GM18867 (cell line): ENCODE data around the gene FAF2.

ENCODE experiments used
- ATAC-seq: cut with Tn5 transposase; IDR thresholded peaks from one replicate; pipeline ENCODE4 v1.9.1; 2021; ENCODE audit warnings: mild to moderate bottlenecking, moderate library complexity; ENCODE audit not compliant: unreplicated experiment

Gene FAF2

DNA sequence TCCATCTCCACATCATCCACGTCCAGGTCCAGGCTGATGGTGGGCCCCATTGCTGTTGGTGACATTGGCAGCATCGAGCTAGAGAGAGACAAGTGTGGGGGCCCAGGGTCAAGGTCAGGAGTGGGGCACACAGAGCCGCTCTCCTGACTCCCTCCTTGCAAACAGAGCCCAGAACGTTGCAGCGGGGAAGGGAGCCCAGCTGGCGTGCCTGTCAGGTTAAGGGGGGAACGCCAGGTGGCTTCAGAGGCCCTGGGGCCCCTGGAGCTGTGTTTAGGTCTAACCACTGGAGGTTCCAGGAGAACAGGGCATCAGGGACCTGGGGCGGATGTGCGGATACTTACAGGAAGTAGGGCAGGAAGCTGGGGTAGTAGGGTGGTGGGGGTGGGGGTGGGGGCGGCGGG lies 81.6 kb downstream of the FAF2 start:
- no peak for ATAC-seq

DNA sequence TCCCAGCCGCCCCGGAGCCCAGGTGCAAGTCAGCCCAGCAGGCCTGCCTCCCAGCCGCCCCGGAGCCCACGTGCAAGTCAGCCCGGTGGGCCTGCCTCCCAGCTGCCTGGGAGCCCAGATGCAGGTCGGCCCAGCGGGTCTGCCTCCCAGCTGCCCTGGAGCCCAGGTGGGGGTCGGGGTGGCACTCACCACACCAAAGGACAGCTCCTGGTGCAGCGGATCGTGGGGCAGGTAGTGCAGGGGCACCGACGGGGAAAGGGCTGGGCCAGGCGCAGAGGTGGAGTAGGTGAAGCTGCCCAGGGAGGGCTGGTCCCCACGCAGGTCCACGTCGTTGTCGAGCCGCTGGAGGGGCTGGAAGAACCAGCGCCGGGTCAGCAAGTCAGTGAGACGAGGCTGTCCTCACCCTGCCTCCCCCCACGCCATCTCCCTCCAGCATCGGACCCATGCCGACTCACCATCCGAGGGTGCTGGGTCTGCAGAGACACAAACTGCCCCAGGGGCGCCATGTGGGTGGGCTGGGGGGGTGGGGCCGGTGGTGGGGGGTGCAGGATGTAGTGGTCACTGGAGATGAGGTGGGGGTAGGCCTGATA lies 82.3 kb downstream of the FAF2 start:
- ATAC-seq, result no peak

GRCh38 chr5:176530983-176531901 lies 83.1 kb downstream of the FAF2 start:
- ATAC-seq, result no peak

- no peak for ATAC-seq
These were observed 83.8 kb downstream of the FAF2 start for GRCh38 chr5:176531902-176532493.

DNA sequence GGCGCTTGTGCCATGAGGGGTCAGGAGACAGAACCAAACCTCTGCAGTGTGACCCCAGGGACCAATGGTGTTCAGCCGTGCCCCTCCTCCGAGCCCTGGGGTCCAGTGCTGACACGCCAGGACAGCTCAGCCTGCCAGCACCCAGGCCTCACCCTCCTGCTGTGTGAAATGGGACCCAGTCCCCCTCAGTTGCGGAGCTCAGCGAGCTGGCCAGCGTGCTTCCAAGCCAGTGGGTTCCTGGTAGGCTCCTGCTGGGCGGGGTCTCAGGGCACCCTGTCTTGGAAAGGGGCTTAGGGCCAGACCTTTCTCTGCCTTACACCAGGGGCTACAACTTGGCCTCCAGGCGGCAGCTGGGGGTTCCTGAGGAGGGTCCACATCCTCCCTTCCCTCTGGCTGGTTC lies 84.6 kb downstream of the FAF2 start:
- no peak for ATAC-seq

DNA sequence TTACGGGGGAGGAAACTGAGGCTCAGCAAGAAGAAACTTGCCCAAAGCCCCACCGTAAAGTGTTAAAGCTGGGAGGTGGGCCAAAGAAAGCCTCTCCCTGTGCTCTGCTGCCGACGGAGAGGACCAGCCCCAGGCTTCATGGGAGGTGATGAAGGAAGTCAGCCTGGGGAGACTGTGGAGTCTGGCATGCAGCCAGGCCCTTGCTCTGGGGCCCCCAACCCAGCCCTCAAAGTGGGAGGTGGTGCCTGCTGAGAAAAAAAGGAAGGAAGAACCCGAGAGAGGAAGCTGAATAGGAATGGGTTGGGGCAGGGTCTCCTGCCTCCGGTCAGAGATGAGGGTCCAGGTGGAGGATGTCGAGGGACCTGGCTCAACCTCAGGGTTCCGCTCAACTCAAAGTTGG lies 85.2 kb downstream of the FAF2 start:
- no peak for ATAC-seq

DNA sequence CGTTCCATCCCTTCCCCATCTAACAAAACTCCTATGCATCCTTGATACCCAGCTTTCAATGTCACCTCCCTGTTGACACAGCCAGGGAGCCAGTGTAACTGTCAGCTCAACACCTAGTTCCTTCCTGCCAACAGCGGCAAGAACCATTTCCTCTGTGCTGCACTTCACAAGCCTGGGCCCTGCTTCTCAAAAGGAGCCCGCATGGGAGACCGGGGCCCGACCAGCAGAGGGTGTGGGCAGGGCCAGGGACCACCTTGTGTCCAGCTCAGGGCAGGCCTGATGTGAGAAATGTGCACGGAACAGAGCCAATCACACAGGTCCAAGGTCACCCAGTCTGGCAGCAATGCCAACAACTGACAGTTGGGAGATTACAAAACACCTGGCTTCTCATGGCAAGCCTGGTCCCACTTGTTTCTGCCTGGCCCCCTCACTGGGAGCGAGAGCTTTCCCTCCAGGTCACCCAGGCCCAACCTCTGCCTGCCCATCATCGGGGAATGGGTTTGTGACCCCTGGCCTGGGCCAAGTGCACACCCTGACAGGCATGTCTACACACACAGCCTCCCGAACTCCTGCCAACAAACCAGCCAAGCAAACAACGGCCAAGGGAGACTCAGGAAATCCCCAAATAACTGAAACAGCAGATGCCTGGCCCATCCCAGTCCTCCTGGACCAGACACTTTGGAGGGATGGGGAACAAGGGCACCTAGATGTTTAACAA lies 85.9 kb downstream of the FAF2 start:
- no peak for ATAC-seq

- ATAC-seq, result no peak
These were observed 86.5 kb downstream of the FAF2 start for GRCh38 chr5:176534640-176535039.

DNA sequence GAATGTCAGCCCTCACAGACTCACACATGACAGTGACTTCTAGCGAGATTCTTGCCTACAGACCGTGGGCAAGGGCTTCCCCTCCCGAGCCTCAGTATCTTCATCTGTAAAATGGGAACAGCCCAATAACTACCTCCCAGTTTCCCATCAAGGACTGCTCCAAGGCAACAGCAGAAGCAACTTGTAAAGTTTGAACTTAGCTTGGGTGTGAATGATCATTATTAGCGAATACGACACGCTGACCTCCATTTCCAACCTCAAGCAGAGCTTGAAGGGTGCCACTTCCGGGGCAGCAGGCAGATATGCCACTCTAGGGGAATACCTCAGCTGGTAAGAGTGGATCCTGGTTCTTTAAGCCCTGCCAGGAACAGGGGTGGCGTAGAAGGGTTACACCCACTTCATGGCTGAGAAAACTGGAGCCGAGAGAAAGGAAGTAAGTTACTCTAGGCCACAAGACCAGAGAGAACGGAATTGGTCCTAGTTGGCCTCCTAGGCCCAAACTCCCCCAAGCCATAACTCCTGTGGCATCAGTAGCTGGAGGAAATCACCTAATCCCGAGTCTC lies 87.0 kb downstream of the FAF2 start:
- no peak for ATAC-seq

- no peak for ATAC-seq
These were observed 87.5 kb downstream of the FAF2 start for GRCh38 chr5:176535664-176536131.

GRCh38 chr5:176536132-176536901 lies 88.1 kb downstream of the FAF2 start:
- ATAC-seq, result peak; percentile 19

DNA sequence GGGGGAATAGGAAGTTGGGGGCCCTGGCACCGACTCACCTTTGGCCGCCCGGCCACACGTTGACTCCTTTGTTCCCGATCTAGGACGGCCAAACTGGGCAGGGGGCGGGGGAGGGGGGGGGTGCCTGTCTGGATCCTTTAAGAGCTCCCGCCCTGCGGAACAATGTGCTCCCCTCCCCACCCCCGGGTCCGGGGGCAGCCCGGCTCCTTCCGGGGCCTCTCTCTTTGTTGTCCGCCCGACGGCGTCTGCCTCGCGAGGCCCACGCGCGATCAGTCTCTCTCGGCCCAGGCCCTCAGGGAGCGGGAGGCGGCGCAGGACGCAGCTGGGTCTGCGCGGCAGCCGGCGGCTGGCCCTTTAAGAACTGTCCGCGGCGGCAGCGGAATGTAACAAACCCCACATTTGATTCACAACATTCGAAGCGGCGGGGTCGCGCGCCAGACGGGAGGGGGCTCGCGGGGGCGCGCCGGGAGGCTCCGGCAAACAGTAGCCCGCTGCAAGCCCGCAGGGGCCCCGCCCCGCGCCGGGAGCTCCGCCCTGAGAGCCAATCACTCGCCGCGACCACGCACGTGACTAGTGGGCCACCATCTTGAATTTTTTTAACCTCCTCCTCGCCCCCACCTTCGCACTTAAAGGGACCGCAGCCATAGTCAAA lies 88.8 kb downstream of the FAF2 start, which contains the start of gene RNF44:
Gene RNF44, minus strand, starts transcription at position 501 of the 652 bp plus-strand sequence. CDS start 4,930 bp downstream, outside the sequence.
- peak; percentile 55 for ATAC-seq

GRCh38 chr5:176537554-176538229 lies 89.5 kb downstream of the FAF2 start:
- peak; percentile 73 for ATAC-seq

DNA sequence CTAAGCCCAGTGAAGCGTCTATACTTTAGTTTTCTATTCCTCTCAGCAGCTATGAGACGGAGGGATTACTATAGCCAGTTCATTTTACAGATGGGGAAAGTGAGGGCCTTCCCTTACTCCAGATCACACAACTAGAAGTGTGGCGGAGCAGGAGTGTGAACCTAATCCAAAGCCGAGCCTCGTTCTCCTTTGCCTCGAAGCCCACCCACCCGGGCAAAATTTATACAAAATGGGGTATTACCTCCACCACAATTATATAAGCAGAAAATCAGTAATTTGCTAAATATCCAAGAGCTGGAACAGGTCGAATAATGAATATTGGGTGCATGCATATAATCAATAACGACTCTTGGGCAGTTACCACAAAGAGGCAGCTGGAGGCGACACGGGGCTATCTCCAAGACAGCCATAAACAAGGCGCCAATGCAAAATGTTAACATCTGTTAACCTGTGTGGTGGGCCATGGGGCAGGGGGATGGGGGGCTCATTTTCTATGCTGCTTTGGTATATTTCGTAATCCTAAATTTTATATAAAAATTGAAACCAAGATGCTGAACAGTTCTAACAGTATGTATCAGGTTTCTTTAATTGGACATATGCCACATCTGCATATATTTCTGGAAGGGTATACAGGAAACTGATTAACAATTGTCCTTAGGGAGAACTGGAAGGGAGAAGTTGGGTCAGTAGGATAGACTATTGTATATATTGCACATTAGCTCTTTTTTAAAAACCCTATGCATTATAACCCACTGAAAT lies 90.2 kb downstream of the FAF2 start:
- no peak for ATAC-seq

DNA sequence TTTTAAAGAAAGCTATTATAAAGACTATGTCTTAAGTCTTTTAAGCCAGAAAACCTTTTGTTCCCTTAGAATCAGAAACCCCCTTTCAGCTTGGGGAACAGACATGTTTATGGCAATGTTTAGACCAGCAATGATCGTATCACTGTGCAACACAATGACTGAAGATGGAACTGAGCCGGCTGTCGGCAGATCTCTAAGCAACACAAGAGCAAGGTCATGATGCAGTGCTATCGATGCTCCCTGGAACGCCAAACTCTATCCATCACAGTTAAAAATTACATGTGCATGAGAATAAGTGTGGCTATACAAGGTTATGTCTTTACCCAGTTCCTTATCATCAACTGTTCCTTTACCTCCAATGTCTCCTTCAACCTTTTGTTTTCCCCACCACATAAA lies 90.8 kb downstream of the FAF2 start:
- no peak for ATAC-seq

DNA sequence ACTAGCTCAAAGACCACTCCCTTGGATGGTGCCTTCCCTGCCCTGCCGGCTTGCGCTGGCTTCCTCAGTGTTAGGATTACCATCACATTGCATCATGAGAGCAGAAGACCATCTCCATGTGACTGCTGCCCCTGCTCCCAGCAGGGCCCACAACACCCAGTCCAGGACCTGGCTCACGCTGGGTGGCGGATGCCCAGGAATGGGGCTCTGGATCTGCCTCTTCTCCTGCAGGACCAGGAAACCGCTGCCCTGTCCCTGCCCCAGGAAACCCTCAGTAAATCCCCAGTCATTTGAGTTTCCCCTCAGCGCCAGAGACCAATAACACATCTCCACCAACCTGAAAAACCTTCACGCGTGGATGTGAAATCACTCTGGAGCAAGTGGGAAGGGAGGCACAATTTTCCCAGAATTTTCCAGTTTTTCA lies 92.3 kb downstream of the FAF2 start:
- ATAC-seq, result no peak

GRCh38 chr5:176540956-176541337 lies 92.8 kb downstream of the FAF2 start:
- no peak for ATAC-seq
